Breast epithelium (tissue), 4 donors: ENCODE measurements around the gene MICU2. TPM values are rescaled to one million over a fixed set of nuclear protein-coding genes. Genes with fewer than 3 reads are reported as not detected.

Experiments
- DNase-seq, 2 donors: peaks; one replicate each; pipeline ENCODE4 v3.0.0-alpha.2; 2019; ENCODE audit warnings: low spot score in 2 of 2
- H3K27ac ChIP-seq, 2 donors: fragments of 200-600 bp; sonication (generic) in 1 of 2; one replicate each; pipeline ENCODE4 v1.5.1; 2016 to 2019; ENCODE audit warnings: mild to moderate bottlenecking in 1 of 2
- H3K27me3 ChIP-seq, 2 donors: fragments of 200-600 bp; sonication (generic) in 1 of 2; one replicate each; pipeline versions ENCODE4 v1.5.1 to v1.6.0; 2017 to 2019; ENCODE audit warnings: control low read depth in 1 of 2, mild to moderate bottlenecking in 1 of 2
- H3K36me3 ChIP-seq: fragments of 200-600 bp; one replicate; pipeline ENCODE4 v1.5.1; 2019
- H3K4me1 ChIP-seq, 2 donors: fragments of 200-600 bp; sonication (generic); one replicate each; pipeline ENCODE4 v1.5.1; 2016 to 2019; ENCODE audit warnings: control low read depth in 1 of 2
- H3K4me3 ChIP-seq, 3 donors: fragments of 200-600 bp; sonication (generic); 1 replicate in 2 of 3; 2 replicates in 1 of 3; pipeline ENCODE4 v1.5.1; 2016 to 2019; ENCODE audit warnings: mild to moderate bottlenecking in 3 of 3, moderate library complexity in 2 of 3
- H3K9me3 ChIP-seq, 2 donors: fragments of 200-600 bp; sonication (generic) in 1 of 2; one replicate each; pipeline ENCODE4 v1.5.1; 2016 to 2019; ENCODE audit warnings: control low read depth in 1 of 2
- CTCF ChIP-seq, 3 donors: fragments of 450-650 bp; IDR thresholded peaks; one replicate each; pipeline ENCODE4 v1.5.1; 2016 to 2017; ENCODE audit warnings: antibody characterized with exemption in 3 of 3, mild to moderate bottlenecking in 3 of 3, moderate library complexity in 3 of 3
- POLR2A ChIP-seq: fragments of 450-650 bp; IDR thresholded peaks from one replicate; pipeline ENCODE4 v1.6.1; 2016; ENCODE audit warnings: antibody characterized with exemption, mild to moderate bottlenecking, moderate library complexity
- POLR2AphosphoS5 ChIP-seq, 3 donors: sonication (generic); formaldehyde crosslinking; IDR thresholded peaks; one replicate each; pipeline ENCODE4 v1.6.1; 2017; ENCODE audit warnings: antibody characterized with exemption in 3 of 3
- intact Hi-C: fragments of 100-400 bp; cut with DNase I; formaldehyde crosslinking; loops from one replicate; pipeline ENCODE4 v1.15.1; 2023; ENCODE audit warnings: low total_unique reads
- total RNA-seq, 3 donors: library from RNA; depleted of rRNA; stranded (reverse); fragments of >200 nt; gene quantifications; one replicate each; pipeline ENCODE4 v1.1.0, GENCODE V29; 2016

The MICU2 gene
- total RNA-seq, 3 donors from 2014 or later: 54.1 to 90.9 (median 73.7) TPM

- Histone ChIP-seq H3K27ac (no peak overlapping the region), H3K36me3 (no peaks in the 10 kb centered on the region), H3K27me3 (no peaks in the 10 kb centered on the region), H3K4me3 (no peak overlapping the region), H3K9me3 (no peaks in the 10 kb centered on the region), H3K4me1 (no peaks in the 10 kb centered on the region)
- intact Hi-C loops: no loop called here
- no peak for DNase-seq
- no peak for TF ChIP-seq POLR2A
- no peak for TF ChIP-seq CTCF (IDR thresholded peaks at IDR 0.05)
- no peak for TF ChIP-seq POLR2AphosphoS5 (IDR thresholded peaks at IDR 0.05)
Measured at GRCh38 chr13:21619633-21620220, 15.8 kb upstream of the MICU2 start.

GRCh38 chr13:21616880-21617279 is 12.9 kb upstream of the MICU2 start:
- H3K9me3 ChIP-seq: no peaks in the 10 kb centered on the region
- H3K27ac ChIP-seq: no peak overlapping the region
- H3K36me3 ChIP-seq: no peaks in the 10 kb centered on the region
- H3K4me1 ChIP-seq: no peaks in the 10 kb centered on the region
- no peak overlapping the region for H3K4me3 ChIP-seq
- H3K27me3 ChIP-seq: no peaks in the 10 kb centered on the region
- DNase-seq: no peak
- TF ChIP-seq CTCF (IDR thresholded peaks at IDR 0.05): no peak
- intact Hi-C loops: no loop called here

- intact Hi-C loops: no loop called here
- TF ChIP-seq POLR2A (no peak), POLR2AphosphoS5 (IDR thresholded peaks at IDR 0.05) (no peak), CTCF (IDR thresholded peaks at IDR 0.05) (no peak)
Measured at GRCh38 chr13:21616205-21616866, 12.4 kb upstream of the MICU2 start.

GRCh38 chr13:21615427-21615826 is 11.5 kb upstream of the MICU2 start:
- TF ChIP-seq POLR2A: no peak
- no peak for TF ChIP-seq CTCF (IDR thresholded peaks at IDR 0.05)
- TF ChIP-seq POLR2AphosphoS5 (IDR thresholded peaks at IDR 0.05): no peak
- H3K4me1 ChIP-seq: no peaks in the 10 kb centered on the region
- no peak overlapping the region for H3K27ac ChIP-seq
- intact Hi-C loops: no loop called here
- no peaks in the 10 kb centered on the region for H3K27me3 ChIP-seq
- no peak for DNase-seq
- no peaks in the 10 kb centered on the region for H3K36me3 ChIP-seq
- no peaks in the 10 kb centered on the region for H3K9me3 ChIP-seq
- H3K4me3 ChIP-seq: no peak overlapping the region

More at GRCh38 chr13:21616205-21616866, 12.4 kb upstream of the MICU2 start:
- Histone ChIP-seq H3K4me1 (no peaks in the 10 kb centered on the region), H3K27ac (no peak overlapping the region), H3K9me3 (no peaks in the 10 kb centered on the region), H3K4me3 (no peak overlapping the region), H3K27me3 (no peaks in the 10 kb centered on the region), H3K36me3 (no peaks in the 10 kb centered on the region)
- no peak for DNase-seq

- H3K4me1 ChIP-seq: no peaks in the 10 kb centered on the region
- H3K9me3 ChIP-seq: no peaks in the 10 kb centered on the region
- intact Hi-C loops: no loop called here
- no peak overlapping the region for H3K27ac ChIP-seq
- TF ChIP-seq POLR2AphosphoS5 (IDR thresholded peaks at IDR 0.05) (no peak), CTCF (IDR thresholded peaks at IDR 0.05) (no peak), POLR2A (no peak)
- no peak for DNase-seq
- no peak overlapping the region for H3K4me3 ChIP-seq
- H3K36me3 ChIP-seq: no peaks in the 10 kb centered on the region
- no peaks in the 10 kb centered on the region for H3K27me3 ChIP-seq
Measured at GRCh38 chr13:21613791-21614190, 9.8 kb upstream of the MICU2 start.
